C4-2B (cell line): Measurements from ENCODE around the gene FTSJ1.

ENCODE experiments used
- CTCF ChIP-seq: fragments of 450-650 bp; conservative IDR thresholded peaks from 2 replicates; pipeline ENCODE4 v1.5.1; 2017; ENCODE audit warnings: mild to moderate bottlenecking
- ZFX ChIP-seq: fragments of 450-650 bp; IDR thresholded peaks from 2 replicates; pipeline ENCODE4 v1.6.1; 2017

GRCh38 chrX:48504261-48504660 lies 28.3 kb downstream of the FTSJ1 start:
- TF ChIP-seq CTCF (no peak), ZFX (no peak)
